ENCODE results near the gene KCNQ1. TPM values are rescaled to one million over a fixed set of nuclear protein-coding genes. Genes with fewer than 3 reads are reported as not detected.

KCNQ1 gene
- total and polyA plus RNA-seq, 2 donors (not counting 1 experiment from before 2014, with no cell fraction given), result 21.5 to 28.8 TPM

- Mint-ChIP-seq H3K27me3 (no peaks in the 10 kb centered on the region), H3K27ac (no peak overlapping the region), H3K4me3 (no peak overlapping the region), H3K4me1 (peaks cover 36% of the 10 kb centered on the region), H3K9me3 (ENCODE audit: insufficient read depth) (no peaks in the 10 kb centered on the region)
- Histone ChIP-seq H3K27me3 (replicated peaks in 1 of 4; ENCODE audit: control extremely low read depth in 1 of 4, control insufficient read depth in 3 of 4, insufficient read depth in 4 of 4, low read length in 3 of 4) (peaks cover 0 to 8% (median 1%) of the 10 kb centered on the region in 4 experiments), H4K20me1 (ENCODE audit: control insufficient read depth, insufficient read depth, low read length, poor library complexity, severe bottlenecking) (peaks cover 25% of the 10 kb centered on the region), H2AFZ (ENCODE audit: insufficient read depth, low read depth, low read length, poor library complexity, severe bottlenecking) (no peak overlapping the region), H3K4me3 (ENCODE audit: control extremely low read depth in 1 of 5, extremely low read depth in 1 of 5, insufficient read depth in 1 of 5, low read depth in 2 of 5, low read length in 4 of 5) (no peak overlapping the region), H3K4me1 (ENCODE audit: control insufficient read depth in 2 of 2, insufficient read depth in 2 of 2, low read length in 2 of 2) (peaks cover 22 to 35% of the 10 kb centered on the region in 2 donors), H3K79me2 (ENCODE audit: control insufficient read depth, insufficient read depth, low read length) (peaks cover 5% of the 10 kb centered on the region), H3K27ac (ENCODE audit: low read length in 2 of 2) (no peak overlapping the region), H3K9ac (ENCODE audit: low read length) (no peak overlapping the region), H3K36me3 (replicated peaks in 1 of 2; ENCODE audit: control extremely low read depth in 1 of 2, control insufficient read depth in 1 of 2, extremely low read depth in 1 of 2, insufficient read depth in 2 of 2, low read length in 1 of 2) (no peaks in the 10 kb centered on the region), H3K4me2 (replicated peaks; ENCODE audit: low read depth, low read length, poor library complexity, severe bottlenecking) (no peak overlapping the region), H3K9me3 (ENCODE audit: control extremely low read depth in 1 of 3, control insufficient read depth in 2 of 3, insufficient read depth in 1 of 3, low read length in 2 of 3) (peaks cover 0 to 42% (median 4%) of the 10 kb centered on the region in 3 donors)
- POLR2A ChIA-PET, result no interaction called here
- intact Hi-C loops (cut with micrococcal nuclease), result loop anchor here (5.0 kb wide), 1 partner anchor 185 kb away; the partner anchor contains the start of gene CDKN1C
- no peak for TF ChIP-seq CTCF (IDR thresholded peaks at IDR 0.05)
- no peak for TF ChIP-seq EZH2 (IDR thresholded peaks at IDR 0.05; ENCODE audit: borderline replicate concordance, insufficient read depth, low read depth, low read length, poor library complexity, severe bottlenecking)
- no peak for DNase-seq
- ATAC-seq (ENCODE audit: low read depth), result no peak
- WGBS (ENCODE audit: insufficient coverage), result 67% methylated on average over 1 of the region's 5 CpGs
- CTCF ChIA-PET, result no interaction called here
Measured at GRCh38 chr11:2701898-2702434, 257.2 kb downstream of the KCNQ1 start.

GRCh38 chr11:2702771-2703362 is 258.1 kb downstream of the KCNQ1 start:
- Mint-ChIP-seq H3K4me1 (peaks cover 36% of the 10 kb centered on the region), H3K9me3 (ENCODE audit: insufficient read depth) (no peaks in the 10 kb centered on the region), H3K27me3 (no peaks in the 10 kb centered on the region), H3K4me3 (no peak overlapping the region), H3K27ac (no peak overlapping the region)
- Histone ChIP-seq H3K4me2 (replicated peaks; ENCODE audit: low read depth, low read length, poor library complexity, severe bottlenecking) (peak overlapping the region; percentile 14), H3K9me3 (ENCODE audit: control extremely low read depth in 1 of 3, control insufficient read depth in 2 of 3, insufficient read depth in 1 of 3, low read length in 2 of 3) (peaks cover 0 to 42% (median 4%) of the 10 kb centered on the region in 3 donors), H2AFZ (ENCODE audit: insufficient read depth, low read depth, low read length, poor library complexity, severe bottlenecking) (no peak overlapping the region), H3K79me2 (ENCODE audit: control insufficient read depth, insufficient read depth, low read length) (peaks cover 5% of the 10 kb centered on the region), H3K4me1 (ENCODE audit: control insufficient read depth in 2 of 2, insufficient read depth in 2 of 2, low read length in 2 of 2) (peaks cover 22 to 35% of the 10 kb centered on the region in 2 donors), H3K9ac (ENCODE audit: low read length) (no peak overlapping the region), H3K27ac (ENCODE audit: low read length in 2 of 2) (no peak overlapping the region), H4K20me1 (ENCODE audit: control insufficient read depth, insufficient read depth, low read length, poor library complexity, severe bottlenecking) (peaks cover 23% of the 10 kb centered on the region), H3K4me3 (ENCODE audit: control extremely low read depth in 1 of 5, extremely low read depth in 1 of 5, insufficient read depth in 1 of 5, low read depth in 2 of 5, low read length in 4 of 5) (no peak overlapping the region), H3K27me3 (replicated peaks in 1 of 4; ENCODE audit: control extremely low read depth in 1 of 4, control insufficient read depth in 3 of 4, insufficient read depth in 4 of 4, low read length in 3 of 4) (peaks cover 0 to 8% (median 1%) of the 10 kb centered on the region in 4 experiments), H3K36me3 (replicated peaks in 1 of 2; ENCODE audit: control extremely low read depth in 1 of 2, control insufficient read depth in 1 of 2, extremely low read depth in 1 of 2, insufficient read depth in 2 of 2, low read length in 1 of 2) (no peaks in the 10 kb centered on the region)
- CTCF ChIA-PET, result interaction anchor here (1.2 kb wide), 1 partner anchor 169 kb away, joined by 3 read pairs; no protein-coding TSS in a partner anchor
- DNase-seq, result no peak
- no peak for ATAC-seq (ENCODE audit: low read depth)
- TF ChIP-seq CTCF (IDR thresholded peaks at IDR 0.05), result no peak
- TF ChIP-seq EZH2 (IDR thresholded peaks at IDR 0.05; ENCODE audit: borderline replicate concordance, insufficient read depth, low read depth, low read length, poor library complexity, severe bottlenecking), result no peak
- POLR2A ChIA-PET, result no interaction called here
- intact Hi-C loops (cut with micrococcal nuclease), result loop anchor here (5.0 kb wide), 1 partner anchor 184 kb away; the partner anchor contains the start of gene CDKN1C
- 33% methylated on average over 12 of the region's 17 CpGs for WGBS (ENCODE audit: insufficient coverage)

Measured in B cell (primary cell).